ENCODE data around the gene MYL7.

The MYL7 gene

DNA sequence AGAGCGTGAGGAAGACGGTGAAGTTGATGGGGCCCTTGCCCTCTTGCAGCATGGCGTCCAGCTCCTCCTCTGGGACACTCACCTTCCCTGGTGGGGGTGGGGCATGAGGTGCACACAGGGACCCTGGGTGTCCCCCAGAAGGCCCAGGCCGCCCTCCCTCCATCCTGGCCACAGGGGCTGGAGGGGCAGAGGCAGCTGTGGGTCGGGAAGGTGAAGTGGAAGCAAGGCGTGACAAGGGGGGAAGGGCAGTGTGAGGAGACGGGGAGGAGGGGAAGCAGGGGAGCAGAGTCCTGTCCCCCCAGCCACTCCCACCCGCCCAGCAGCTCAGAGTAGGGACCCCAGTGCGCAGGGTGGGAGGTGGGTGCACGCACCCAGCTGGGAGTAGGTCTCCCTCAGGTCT, 791 bp downstream of the MYL7 start:
- no peak overlapping the region for H4K8ac ChIP-seq (ENCODE audit: low read depth, low read length)
- peaks cover 3 to 5% of the 10 kb centered on the region in 2 donors for H3K9me3 ChIP-seq (replicated peaks in 1 of 2; ENCODE audit: control insufficient read depth in 2 of 2, insufficient read depth in 1 of 2, low read depth in 1 of 2, low read length in 2 of 2)
- H2BK5ac ChIP-seq (ENCODE audit: low read length), result peak overlapping the region; percentile 53
- no peak overlapping the region for H3K9ac ChIP-seq (ENCODE audit: low read depth, low read length, poor library complexity)
- peaks cover 4 to 66% (median 17%) of the 10 kb centered on the region in 3 experiments for H3K27me3 ChIP-seq (ENCODE audit: control insufficient read depth in 3 of 3, insufficient read depth in 3 of 3, low read depth in 1 of 3, low read length in 3 of 3)
- H2AFZ ChIP-seq (ENCODE audit: low read length), result no peak overlapping the region
- no peak overlapping the region for H3K4me2 ChIP-seq (ENCODE audit: insufficient read depth, low read length, poor library complexity, severe bottlenecking)
- H3K79me1 ChIP-seq (ENCODE audit: low read depth, low read length), result no peaks in the 10 kb centered on the region
- no peak overlapping the region for H3K14ac ChIP-seq (ENCODE audit: low read length)
- no peak overlapping the region for H3K23ac ChIP-seq (ENCODE audit: low read depth, low read length, poor library complexity)
- no peak for DNase-seq (ENCODE audit: low spot score)
- H2BK120ac ChIP-seq (ENCODE audit: low read depth, low read length), result no peak overlapping the region
- no peak overlapping the region for H2BK12ac ChIP-seq (ENCODE audit: low read length)
- no CpG with 5 or more reads among the region's 10 CpGs for WGBS, 2 donors (ENCODE audit: extremely low coverage in 2 of 2, insufficient read length in 2 of 2, insufficient replicate concordance in 1 of 2)
- peak overlapping the region; percentile 88 for H2AK5ac ChIP-seq (ENCODE audit: low read depth, low read length)
- no peaks in the 10 kb centered on the region for H3K36me3 ChIP-seq (replicated peaks in 1 of 2; ENCODE audit: control insufficient read depth in 2 of 2, insufficient read depth in 2 of 2, low read length in 2 of 2)
- peaks cover 2 to 3% of the 10 kb centered on the region in 2 donors for H3K4me1 ChIP-seq (ENCODE audit: control insufficient read depth in 2 of 2, insufficient read depth in 1 of 2, low read depth in 1 of 2, low read length in 2 of 2)
- peak overlapping the region; percentile 64 for H3K18ac ChIP-seq (ENCODE audit: low read length)
- H2BK15ac ChIP-seq (ENCODE audit: low read length), result peak overlapping the region; percentile 55
- no peak overlapping the region for H3K27ac ChIP-seq (replicated peaks; ENCODE audit: low read length)
- H4K91ac ChIP-seq (ENCODE audit: low read depth, low read length, poor library complexity), result no peak overlapping the region
- no peak overlapping the region for H3K4ac ChIP-seq (ENCODE audit: low read length)
- H3K4me3 ChIP-seq (ENCODE audit: low read length in 2 of 2), result no peak overlapping the region

DNA sequence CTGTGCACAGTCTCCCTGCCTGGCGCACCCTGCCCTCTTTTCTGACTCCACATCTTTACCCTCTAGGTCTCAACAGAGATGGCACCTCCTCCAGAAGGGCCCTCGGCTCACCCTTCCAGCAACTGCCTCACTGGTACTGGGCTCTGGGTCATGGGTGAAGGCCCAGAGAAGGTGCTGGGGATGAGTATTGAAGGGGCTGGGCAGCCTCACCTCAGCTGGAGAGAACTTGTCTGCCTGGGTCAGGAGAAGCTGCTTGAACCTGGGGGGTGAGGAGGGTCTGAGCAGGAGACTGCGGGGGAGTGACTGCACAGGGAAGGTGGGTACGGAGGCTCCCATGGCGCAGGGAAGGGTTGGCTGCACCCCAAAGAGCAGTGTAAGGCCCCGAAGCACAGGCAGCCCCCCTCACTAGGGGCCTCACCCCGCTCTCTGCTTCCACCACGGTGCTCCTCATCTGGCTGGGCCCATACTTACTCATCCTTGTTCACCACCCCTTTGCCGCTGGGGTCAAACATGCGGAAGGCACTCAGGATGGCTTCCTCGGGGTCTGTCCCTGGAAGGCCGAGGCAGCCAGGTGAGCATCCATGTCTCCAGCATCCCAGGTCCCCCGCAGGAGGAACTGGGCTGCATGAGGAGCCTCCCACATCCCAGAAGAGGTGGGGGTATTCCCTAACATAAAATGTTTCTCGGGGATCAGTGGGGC, 1.7 kb downstream of the MYL7 start:
- H2AK5ac ChIP-seq (ENCODE audit: low read depth, low read length), result peak overlapping the region; percentile 70
- H3K14ac ChIP-seq (ENCODE audit: low read length), result no peak overlapping the region
- no peaks in the 10 kb centered on the region for H3K36me3 ChIP-seq (replicated peaks in 1 of 2; ENCODE audit: control insufficient read depth in 2 of 2, insufficient read depth in 2 of 2, low read length in 2 of 2)
- H2BK5ac ChIP-seq (ENCODE audit: low read length), result peak overlapping the region; percentile 53
- no peak overlapping the region for H3K27ac ChIP-seq (replicated peaks; ENCODE audit: low read length)
- no peak overlapping the region for H2BK120ac ChIP-seq (ENCODE audit: low read depth, low read length)
- peaks cover 0 to 62% (median 9%) of the 10 kb centered on the region in 3 experiments for H3K27me3 ChIP-seq (ENCODE audit: control insufficient read depth in 3 of 3, insufficient read depth in 3 of 3, low read depth in 1 of 3, low read length in 3 of 3)
- no peak overlapping the region for H2BK15ac ChIP-seq (ENCODE audit: low read length)
- H3K4me2 ChIP-seq (ENCODE audit: insufficient read depth, low read length, poor library complexity, severe bottlenecking), result no peak overlapping the region
- H3K4me3 ChIP-seq (ENCODE audit: low read length in 2 of 2), result no peak overlapping the region
- no peak overlapping the region for H3K4ac ChIP-seq (ENCODE audit: low read length)
- H3K9me3 ChIP-seq (replicated peaks in 1 of 2; ENCODE audit: control insufficient read depth in 2 of 2, insufficient read depth in 1 of 2, low read depth in 1 of 2, low read length in 2 of 2), result no peaks in the 10 kb centered on the region
- H2AFZ ChIP-seq (ENCODE audit: low read length), result no peak overlapping the region
- peak overlapping the region; percentile 64 for H3K18ac ChIP-seq (ENCODE audit: low read length)
- no CpG with 5 or more reads among the region's 14 CpGs for WGBS, 2 donors (ENCODE audit: extremely low coverage in 2 of 2, insufficient read length in 2 of 2, insufficient replicate concordance in 1 of 2)
- DNase-seq (ENCODE audit: low spot score), result no peak
- H3K9ac ChIP-seq (ENCODE audit: low read depth, low read length, poor library complexity), result no peak overlapping the region
- H4K8ac ChIP-seq (ENCODE audit: low read depth, low read length), result no peak overlapping the region
- no peak overlapping the region for H4K91ac ChIP-seq (ENCODE audit: low read depth, low read length, poor library complexity)
- H3K79me1 ChIP-seq (ENCODE audit: low read depth, low read length), result no peaks in the 10 kb centered on the region
- H3K4me1 ChIP-seq (ENCODE audit: control insufficient read depth in 2 of 2, insufficient read depth in 1 of 2, low read depth in 1 of 2, low read length in 2 of 2), result peaks cover 0 to 2% of the 10 kb centered on the region in 2 donors
- peak overlapping the region; percentile 65 for H3K23ac ChIP-seq (ENCODE audit: low read depth, low read length, poor library complexity)
- H2BK12ac ChIP-seq (ENCODE audit: low read length), result no peak overlapping the region

DNA sequence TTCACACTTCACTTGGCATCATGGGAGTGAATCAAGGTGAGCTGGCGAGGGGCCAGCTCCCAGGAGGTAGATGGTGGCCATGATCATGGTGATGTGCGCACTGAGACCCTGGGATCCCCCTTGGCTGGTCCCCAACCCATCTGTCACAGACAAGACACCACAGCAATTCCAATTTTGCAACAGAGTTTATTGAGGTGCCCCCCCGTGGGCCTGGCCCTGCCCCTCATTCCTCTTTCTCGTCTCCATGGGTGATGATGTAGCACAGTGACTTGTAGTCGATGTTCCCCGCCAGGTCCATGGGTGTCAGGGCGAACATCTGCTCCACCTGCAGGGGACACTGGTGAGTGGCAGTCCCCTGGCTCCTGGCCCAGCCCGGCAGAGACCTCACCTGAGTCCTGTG, 2.4 kb downstream of the MYL7 start:
- no peak overlapping the region for H3K9ac ChIP-seq (ENCODE audit: low read depth, low read length, poor library complexity)
- no peak overlapping the region for H3K23ac ChIP-seq (ENCODE audit: low read depth, low read length, poor library complexity)
- no peaks in the 10 kb centered on the region for H3K9me3 ChIP-seq (replicated peaks in 1 of 2; ENCODE audit: control insufficient read depth in 2 of 2, insufficient read depth in 1 of 2, low read depth in 1 of 2, low read length in 2 of 2)
- H3K4me3 ChIP-seq (ENCODE audit: low read length in 2 of 2), result no peak overlapping the region
- H3K4me1 ChIP-seq (ENCODE audit: control insufficient read depth in 2 of 2, insufficient read depth in 1 of 2, low read depth in 1 of 2, low read length in 2 of 2), result peaks cover 0 to 2% of the 10 kb centered on the region in 2 donors
- H4K8ac ChIP-seq (ENCODE audit: low read depth, low read length), result no peak overlapping the region
- no peaks in the 10 kb centered on the region for H3K36me3 ChIP-seq (replicated peaks in 1 of 2; ENCODE audit: control insufficient read depth in 2 of 2, insufficient read depth in 2 of 2, low read length in 2 of 2)
- H3K27ac ChIP-seq (replicated peaks; ENCODE audit: low read length), result no peak overlapping the region
- H2BK12ac ChIP-seq (ENCODE audit: low read length), result no peak overlapping the region
- H3K4ac ChIP-seq (ENCODE audit: low read length), result no peak overlapping the region
- H3K4me2 ChIP-seq (ENCODE audit: insufficient read depth, low read length, poor library complexity, severe bottlenecking), result no peak overlapping the region
- H2AK5ac ChIP-seq (ENCODE audit: low read depth, low read length), result no peak overlapping the region
- peaks cover 0 to 61% (median 3%) of the 10 kb centered on the region in 3 experiments for H3K27me3 ChIP-seq (ENCODE audit: control insufficient read depth in 3 of 3, insufficient read depth in 3 of 3, low read depth in 1 of 3, low read length in 3 of 3)
- no peak overlapping the region for H2BK5ac ChIP-seq (ENCODE audit: low read length)
- H2BK120ac ChIP-seq (ENCODE audit: low read depth, low read length), result no peak overlapping the region
- no peak overlapping the region for H2AFZ ChIP-seq (ENCODE audit: low read length)
- no peak for DNase-seq (ENCODE audit: low spot score)
- H3K18ac ChIP-seq (ENCODE audit: low read length), result no peak overlapping the region
- no CpG with 5 or more reads among the region's 8 CpGs for WGBS, 2 donors (ENCODE audit: extremely low coverage in 2 of 2, insufficient read length in 2 of 2, insufficient replicate concordance in 1 of 2)
- no peak overlapping the region for H4K91ac ChIP-seq (ENCODE audit: low read depth, low read length, poor library complexity)
- H3K79me1 ChIP-seq (ENCODE audit: low read depth, low read length), result no peaks in the 10 kb centered on the region
- no peak overlapping the region for H2BK15ac ChIP-seq (ENCODE audit: low read length)
- H3K14ac ChIP-seq (ENCODE audit: low read length), result no peak overlapping the region

DNA sequence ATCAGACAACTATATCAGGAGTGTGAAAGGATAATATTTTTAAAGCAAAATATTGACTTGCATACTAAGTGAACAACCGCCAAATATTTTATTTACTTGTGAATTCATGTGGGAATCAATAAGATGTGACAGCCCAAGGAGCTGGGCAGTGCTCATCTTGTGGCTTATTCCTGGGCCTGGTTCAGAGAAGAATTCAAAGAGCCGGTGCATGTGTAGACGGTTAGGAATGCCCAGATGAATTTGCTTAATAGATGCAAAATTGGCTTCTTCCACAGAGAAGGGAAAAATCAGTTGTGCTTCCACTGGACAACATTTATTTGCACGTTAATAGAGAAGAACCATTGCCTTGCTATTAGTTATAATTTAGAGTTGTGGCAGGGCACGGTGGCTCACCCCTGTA, 4.4 kb downstream of the MYL7 start:
- Histone ChIP-seq H2AFZ (ENCODE audit: low read length) (no peak overlapping the region), H3K4ac (ENCODE audit: low read length) (no peak overlapping the region), H2BK12ac (ENCODE audit: low read length) (no peak overlapping the region), H4K91ac (ENCODE audit: low read depth, low read length, poor library complexity) (no peak overlapping the region), H2BK5ac (ENCODE audit: low read length) (no peak overlapping the region), H2BK120ac (ENCODE audit: low read depth, low read length) (no peak overlapping the region), H3K4me3 (ENCODE audit: low read length in 2 of 2) (no peak overlapping the region), H2AK5ac (ENCODE audit: low read depth, low read length) (no peak overlapping the region), H3K36me3 (replicated peaks in 1 of 2; ENCODE audit: control insufficient read depth in 2 of 2, insufficient read depth in 2 of 2, low read length in 2 of 2) (no peaks in the 10 kb centered on the region), H3K79me1 (ENCODE audit: low read depth, low read length) (no peaks in the 10 kb centered on the region), H2BK15ac (ENCODE audit: low read length) (no peak overlapping the region), H3K27ac (replicated peaks; ENCODE audit: low read length) (no peak overlapping the region), H3K23ac (ENCODE audit: low read depth, low read length, poor library complexity) (no peak overlapping the region), H3K9me3 (replicated peaks in 1 of 2; ENCODE audit: control insufficient read depth in 2 of 2, insufficient read depth in 1 of 2, low read depth in 1 of 2, low read length in 2 of 2) (no peaks in the 10 kb centered on the region), H3K4me2 (ENCODE audit: insufficient read depth, low read length, poor library complexity, severe bottlenecking) (no peak overlapping the region), H3K4me1 (ENCODE audit: control insufficient read depth in 2 of 2, insufficient read depth in 1 of 2, low read depth in 1 of 2, low read length in 2 of 2) (peaks cover 0 to 2% of the 10 kb centered on the region in 2 donors), H3K9ac (ENCODE audit: low read depth, low read length, poor library complexity) (no peak overlapping the region), H4K8ac (ENCODE audit: low read depth, low read length) (no peak overlapping the region), H3K14ac (ENCODE audit: low read length) (no peak overlapping the region), H3K18ac (ENCODE audit: low read length) (no peak overlapping the region), H3K27me3 (ENCODE audit: control insufficient read depth in 3 of 3, insufficient read depth in 3 of 3, low read depth in 1 of 3, low read length in 3 of 3) (peaks cover 0 to 54% (median 2%) of the 10 kb centered on the region in 3 experiments)
- no CpG with 5 or more reads among the region's 5 CpGs for WGBS, 2 donors (ENCODE audit: extremely low coverage in 2 of 2, insufficient read length in 2 of 2, insufficient replicate concordance in 1 of 2)
- no peak for DNase-seq (ENCODE audit: low spot score)
